ENCODE measurements around the gene RPL13A.
A peak's percentile ranks its signal among the peaks of the same experiment; 100 is the strongest.

The RPL13A gene

DNA sequence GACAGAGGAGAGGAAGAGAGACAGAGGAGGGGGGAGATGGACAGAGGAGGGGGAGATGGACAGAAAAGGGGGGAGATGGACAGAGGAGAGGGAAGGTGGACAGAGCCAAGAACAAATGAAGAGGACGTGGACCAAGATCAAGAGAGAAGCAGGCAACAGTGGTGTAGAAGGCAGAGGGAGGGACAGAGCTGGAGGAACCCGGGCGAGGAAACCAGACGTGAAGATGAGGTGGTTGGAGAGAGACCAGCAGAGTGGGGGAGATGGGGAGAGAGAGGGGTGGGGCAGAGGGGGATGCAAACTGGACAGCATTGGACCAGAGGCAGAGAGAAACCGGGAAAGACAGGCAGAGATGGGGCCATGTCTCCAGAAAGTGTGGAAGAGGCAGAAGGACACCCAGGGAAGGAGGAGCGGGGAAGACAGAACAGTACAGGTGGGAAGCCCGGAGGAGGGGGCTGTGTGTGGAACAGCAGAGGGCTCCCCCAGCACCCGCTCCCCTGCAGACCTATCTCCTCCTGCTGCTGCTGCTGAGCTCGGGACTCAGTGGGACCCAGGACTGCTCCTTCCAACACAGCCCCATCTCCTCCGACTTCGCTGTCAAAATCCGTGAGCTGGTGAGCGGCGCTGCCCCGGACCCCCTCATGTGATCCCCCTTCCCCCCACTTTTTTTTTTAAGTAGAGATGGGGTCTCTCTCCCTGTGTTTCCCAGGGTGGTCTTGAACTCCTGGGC is 12.1 kb upstream of the RPL13A start:
- no peaks in the 10 kb centered on the region for H3K4me1 ChIP-seq
- no peaks in the 10 kb centered on the region for H3K9me3 ChIP-seq
- TF ChIP-seq CTCF (IDR thresholded peaks at IDR 0.05; ENCODE audit: low read depth, low read length), result no peak
- H3K27me3 ChIP-seq, result no peaks in the 10 kb centered on the region
- H3K4me3 ChIP-seq (ENCODE audit: low read depth, low read length), result no peak overlapping the region
- DNase-seq, result no peak
- H3K36me3 ChIP-seq, result no peaks in the 10 kb centered on the region

GRCh38 chr19:49475995-49476880 is 11.2 kb upstream of the RPL13A start:
- peak; percentile 77 for DNase-seq
- Histone ChIP-seq H3K4me1 (no peaks in the 10 kb centered on the region), H3K27me3 (no peaks in the 10 kb centered on the region), H3K36me3 (no peaks in the 10 kb centered on the region), H3K9me3 (no peaks in the 10 kb centered on the region), H3K4me3 (ENCODE audit: low read depth, low read length) (no peak overlapping the region)
- TF ChIP-seq CTCF (IDR thresholded peaks at IDR 0.05; ENCODE audit: low read depth, low read length), result peak; percentile 63

GRCh38 chr19:49479975-49480628 is 7.3 kb upstream of the RPL13A start:
- no peak for TF ChIP-seq CTCF (IDR thresholded peaks at IDR 0.05; ENCODE audit: low read depth, low read length)
- no peak for DNase-seq
- H3K4me1 ChIP-seq, result no peaks in the 10 kb centered on the region

DNA sequence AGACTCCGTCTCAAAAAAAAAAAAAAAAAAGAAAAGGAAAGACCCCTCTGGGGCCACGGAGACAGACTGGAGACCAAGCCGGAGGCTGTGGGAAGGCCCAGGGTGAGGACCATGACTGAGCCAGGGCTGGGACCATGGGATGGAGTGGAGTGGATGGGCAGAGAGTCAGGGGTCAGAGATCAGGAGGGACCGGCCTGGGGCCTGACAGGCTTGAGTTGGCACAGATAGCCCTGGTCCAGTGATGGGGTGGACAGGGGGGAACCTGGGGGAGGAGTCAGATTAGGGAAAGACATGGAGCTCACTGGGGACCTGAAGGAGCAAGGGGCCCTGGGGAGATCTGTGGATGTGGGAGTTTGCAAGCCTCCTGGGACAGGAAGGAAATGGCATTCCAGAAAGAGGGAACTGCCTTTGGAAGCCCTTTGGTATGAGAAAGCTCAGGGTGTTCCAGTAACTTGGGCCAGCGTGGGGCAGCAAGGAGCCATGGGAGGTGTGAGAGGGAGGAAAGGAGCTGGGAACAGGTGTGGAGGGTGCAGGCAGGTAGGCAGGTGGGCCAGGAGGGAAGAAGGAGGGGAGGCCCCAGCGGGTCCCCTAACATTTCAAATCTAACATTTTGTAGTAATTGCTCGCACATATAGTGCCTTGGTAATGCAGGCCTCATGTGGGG is 6.3 kb upstream of the RPL13A start:
- no peak for DNase-seq
- H3K9me3 ChIP-seq, result no peaks in the 10 kb centered on the region
- H3K36me3 ChIP-seq, result no peaks in the 10 kb centered on the region
- no peaks in the 10 kb centered on the region for H3K27me3 ChIP-seq
- H3K4me1 ChIP-seq, result no peaks in the 10 kb centered on the region
- no peak overlapping the region for H3K4me3 ChIP-seq (ENCODE audit: low read depth, low read length)
- no peak for TF ChIP-seq CTCF (IDR thresholded peaks at IDR 0.05; ENCODE audit: low read depth, low read length)

More at GRCh38 chr19:49479975-49480628, 7.3 kb upstream of the RPL13A start:
- Histone ChIP-seq H3K4me3 (ENCODE audit: low read depth, low read length) (no peak overlapping the region), H3K9me3 (no peaks in the 10 kb centered on the region), H3K36me3 (no peaks in the 10 kb centered on the region), H3K27me3 (no peaks in the 10 kb centered on the region)

DNA sequence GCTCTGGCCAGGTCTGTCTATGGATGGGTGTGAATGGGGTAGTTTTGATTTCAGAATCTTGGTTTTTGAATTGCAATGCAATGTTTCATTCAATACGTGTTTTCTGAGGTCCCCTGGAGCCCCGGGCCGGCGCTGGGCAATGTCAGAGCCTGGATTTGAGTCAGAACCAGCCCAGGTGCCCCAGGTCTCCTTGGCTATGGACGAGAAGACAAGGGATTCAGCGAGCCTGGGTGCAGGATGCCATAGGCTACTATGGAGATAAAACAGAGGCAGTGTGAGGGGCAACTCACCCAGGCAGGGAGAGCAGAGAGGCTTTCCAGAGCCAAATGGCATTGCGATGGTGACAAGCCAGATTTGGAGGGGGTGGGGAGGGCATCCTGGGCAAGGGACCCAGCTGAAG is 1.2 kb upstream of the RPL13A start:
- DNase-seq, result no peak
- Histone ChIP-seq H3K27me3 (no peaks in the 10 kb centered on the region), H3K4me1 (peaks cover 14% of the 10 kb centered on the region; the same call in 1 of the 2 replicates), H3K36me3 (peaks cover 37% of the 10 kb centered on the region), H3K9me3 (no peaks in the 10 kb centered on the region), H3K4me3 (ENCODE audit: low read depth, low read length) (no peak overlapping the region)
- TF ChIP-seq CTCF (IDR thresholded peaks at IDR 0.05; ENCODE audit: low read depth, low read length), result no peak

All from BE2C (cell line).